Measurements from ENCODE around the gene IQSEC1. TPM values are rescaled to one million over a fixed set of nuclear protein-coding genes. Genes with fewer than 3 reads are reported as not detected.
"Not testable (repeated sequence)": the region's sequence is repeated elsewhere in the genome, so short reads cannot be mapped to it uniquely, and the experiment has no call there.

IQSEC1 gene
- total RNA-seq, 1 donor from 2014 or later, result 148 TPM

- no peak overlapping the region for H3K4me3 ChIP-seq
- no peaks in the 10 kb centered on the region for H3K36me3 ChIP-seq
- no peak for DNase-seq (ENCODE audit: low spot score in 2 of 2)
- TF ChIP-seq CTCF (IDR thresholded peaks at IDR 0.05), result no peak
- no peaks in the 10 kb centered on the region for H3K9me3 ChIP-seq
- H3K4me1 ChIP-seq, result no peaks in the 10 kb centered on the region
- no peak overlapping the region for H3K27ac ChIP-seq
- intact Hi-C loops (cut with DNase I), result loop anchor here (10.0 kb wide), 1 partner anchor 595 kb away; no protein-coding TSS in a partner anchor
- no peaks in the 10 kb centered on the region for H3K27me3 ChIP-seq
Observed at GRCh38 chr3:12859840-12860239, 213.4 kb downstream of the IQSEC1 start.

- H3K27me3 ChIP-seq, result no peaks in the 10 kb centered on the region
- no peaks in the 10 kb centered on the region for H3K9me3 ChIP-seq
- no peaks in the 10 kb centered on the region for H3K4me1 ChIP-seq
- H3K4me3 ChIP-seq, result no peak overlapping the region
- intact Hi-C loops (cut with DNase I), result no loop called here
- H3K27ac ChIP-seq, result no peak overlapping the region
- TF ChIP-seq CTCF (IDR thresholded peaks at IDR 0.05), result no peak
- no peak for DNase-seq (ENCODE audit: low spot score in 2 of 2)
- H3K36me3 ChIP-seq, result no peaks in the 10 kb centered on the region
Observed at GRCh38 chr3:12856626-12857025, 216.6 kb downstream of the IQSEC1 start.

- intact Hi-C loops (cut with DNase I), result no loop called here
- H3K36me3 ChIP-seq, result no peaks in the 10 kb centered on the region
- H3K4me3 ChIP-seq, result no peak overlapping the region
- H3K27ac ChIP-seq, result no peak overlapping the region
- H3K4me1 ChIP-seq, result no peaks in the 10 kb centered on the region
- H3K9me3 ChIP-seq, result no peaks in the 10 kb centered on the region
- DNase-seq (ENCODE audit: low spot score in 2 of 2), result no peak
- no peak for TF ChIP-seq CTCF (IDR thresholded peaks at IDR 0.05)
- H3K27me3 ChIP-seq, result no peaks in the 10 kb centered on the region
Observed at GRCh38 chr3:12854565-12854964, 218.7 kb downstream of the IQSEC1 start.

- intact Hi-C loops (cut with DNase I); H3K9me3 ChIP-seq; H3K27ac ChIP-seq; DNase-seq (ENCODE audit: low spot score in 2 of 2); H3K4me1 ChIP-seq; H3K36me3 ChIP-seq; H3K4me3 ChIP-seq; H3K27me3 ChIP-seq: not testable (repeated sequence)
Observed at GRCh38 chr3:12853847-12854246, 219.4 kb downstream of the IQSEC1 start.

GRCh38 chr3:12852201-12852600 lies 221.0 kb downstream of the IQSEC1 start:
- no peak overlapping the region for H3K27ac ChIP-seq
- intact Hi-C loops (cut with DNase I), result no loop called here
- DNase-seq (ENCODE audit: low spot score in 2 of 2), result no peak

More at GRCh38 chr3:12852201-12852600, 221.0 kb downstream of the IQSEC1 start:
- H3K27me3 ChIP-seq, result no peaks in the 10 kb centered on the region
- H3K4me1 ChIP-seq, result no peaks in the 10 kb centered on the region
- no peak for TF ChIP-seq CTCF (IDR thresholded peaks at IDR 0.05)
- H3K4me3 ChIP-seq, result no peak overlapping the region
- no peaks in the 10 kb centered on the region for H3K9me3 ChIP-seq
- no peaks in the 10 kb centered on the region for H3K36me3 ChIP-seq

Other genes starting within 250 kb of the IQSEC1 start
- 1,821 TPM for gene RPL32, start 231.9 kb downstream of the IQSEC1 start, total RNA-seq